ENCODE data around the gene METTL23.

GRCh38 chr17:76725580-76726230, 934 bp upstream of the METTL23 start:
- no peak for TF ChIP-seq CTCF (IDR thresholded peaks at IDR 0.05)
- no peak for TF ChIP-seq POLR2A (IDR thresholded peaks at IDR 0.05)

Data from adrenal gland (tissue), 5 donors.